A549 (cell line): ENCODE data around the gene SLC25A17. TPM values are rescaled to one million over a fixed set of nuclear protein-coding genes. Genes with fewer than 3 reads are reported as not detected.

Source experiments
- ATAC-seq, 2 experiments: fragments of 200-7000 bp in 1 of 2; fragments of >200 bp in 1 of 2; cut with Nextera tagmentation in 1 of 2; cut with Tn5 transposase in 1 of 2; 3 replicates each; pipeline versions ENCODE4 v1.8.0 to v1.9.1; 2018 to 2020; ENCODE audit warnings: mild to moderate bottlenecking in 1 of 2, moderate library complexity in 1 of 2
- CTCF ChIA-PET: fragments of 300-600 bp; sonication (Branson Sonifier 250); formaldehyde crosslinking; extraction: SDS; loops from one replicate; lab custom pipeline; 2021; ENCODE audit warnings: antibody characterized with exemption, inconsistent platforms; lab: Yijun Ruan, JAX
- POLR2A ChIA-PET: fragments of 350-600 bp; formaldehyde crosslinking; extraction: SDS; loops from one replicate; lab custom pipeline; 2021; ENCODE audit warnings: antibody characterized with exemption, inconsistent platforms; lab: Yijun Ruan, JAX
- DNase-seq, 2 experiments: peaks; one replicate each; pipeline versions ENCODE4 v3.0.0 to v3.0.0-alpha.2; 2011 to 2016; ENCODE audit warnings: low read depth in 1 of 2, low spot score in 1 of 2
- FAIRE-seq: peaks from 2 replicates; lab custom pipeline; 2011; peaks lifted over from hg19 to GRCh38; lab: Jason Lieb, UNC
- H3K27ac ChIP-seq, 2 experiments: fragments of >200 bp; sonication (Bioruptor Twin); formaldehyde crosslinking; 3 replicates each; pipeline ENCODE4 v1.5.1; 2016 to 2017
- H3K4me1 ChIP-seq: fragments of >200 bp; sonication (Bioruptor Twin); formaldehyde crosslinking; 3 replicates; pipeline ENCODE4 v1.6.1; 2016
- H3K4me2 ChIP-seq: fragments of >200 bp; sonication (Bioruptor Twin); formaldehyde crosslinking; 3 replicates; pipeline ENCODE4 v1.6.1; 2016
- H3K4me3 ChIP-seq: fragments of >200 bp; sonication (Bioruptor Twin); formaldehyde crosslinking; 3 replicates; pipeline ENCODE4 v1.5.1; 2016
- H3K9me3 ChIP-seq: fragments of >200 bp; sonication (Bioruptor Twin); formaldehyde crosslinking; 3 replicates; pipeline ENCODE4 v1.6.1; 2016
- BCL3 ChIP-seq: fragments of >200 bp; sonication (Bioruptor Twin); formaldehyde crosslinking; IDR thresholded peaks from 3 replicates; pipeline ENCODE4 v1.6.1; 2016
- CTCF ChIP-seq: fragments of >200 bp; sonication (Bioruptor Twin); formaldehyde crosslinking; IDR thresholded peaks from 3 replicates; pipeline ENCODE4 v1.5.1; 2016
- EHMT2 ChIP-seq: fragments of 200-600 bp; sonication (generic); IDR thresholded peaks from 2 replicates; pipeline ENCODE4 v1.6.1; 2016; ENCODE audit warnings: antibody characterized with exemption, low read depth, mild to moderate bottlenecking, moderate library complexity
- FOXS1 ChIP-seq: fragments of 250-450 bp; sonication (Bioruptor Pico); IDR thresholded peaks from 2 replicates; pipeline ENCODE4 v1.5.0; 2020; ENCODE audit warnings: mild to moderate bottlenecking, moderate library complexity
- HES2 ChIP-seq: fragments of >200 bp; sonication (Bioruptor Twin); formaldehyde crosslinking; IDR thresholded peaks from 2 replicates; pipeline ENCODE4 v1.6.1; 2016
- HOXB13 ChIP-seq: fragments of 250-450 bp; sonication (Bioruptor Pico); IDR thresholded peaks from 2 replicates; pipeline ENCODE4 v1.5.0; 2020; ENCODE audit warnings: low read depth, mild to moderate bottlenecking, moderate library complexity
- HOXB5 ChIP-seq: fragments of 250-450 bp; sonication (Bioruptor Pico); IDR thresholded peaks from 2 replicates; pipeline ENCODE4 v1.5.0; 2020; ENCODE audit warnings: mild to moderate bottlenecking, moderate library complexity
- JUN ChIP-seq, 2 experiments: fragments of >200 bp; sonication (Bioruptor Twin); formaldehyde crosslinking; IDR thresholded peaks; 2 replicates in 1 of 2; 3 replicates in 1 of 2; pipeline ENCODE4 v1.6.1; 2016 to 2017
- KDM1A ChIP-seq: fragments of 200-600 bp; sonication (generic); IDR thresholded peaks from 2 replicates; pipeline ENCODE4 v1.6.1; 2016; ENCODE audit warnings: low read depth, mild to moderate bottlenecking
- KDM5A ChIP-seq: fragments of 200-600 bp; sonication (generic); IDR thresholded peaks from 2 replicates; pipeline ENCODE4 v1.6.1; 2016; ENCODE audit warnings: antibody characterized with exemption, mild to moderate bottlenecking
- MAFK ChIP-seq: fragments of 450-650 bp; IDR thresholded peaks from 2 replicates; pipeline ENCODE4 v1.6.1; 2014; ENCODE audit not compliant: partially characterized antibody
- MAX ChIP-seq: IDR thresholded peaks from 2 replicates; pipeline ENCODE4 v1.6.1; 2012
- MAZ ChIP-seq: fragments of 150-350 bp; IDR thresholded peaks from 2 replicates; pipeline ENCODE4 v1.6.1; 2014; ENCODE audit warnings: antibody characterized with exemption, low read depth, low read length, borderline replicate concordance
- MYC ChIP-seq: IDR thresholded peaks from 2 replicates; pipeline ENCODE4 v1.6.1; 2012; ENCODE audit warnings: mild to moderate bottlenecking, inconsistent platforms, low read length, improper control_type of control experiment, borderline replicate concordance
- NFE2L2 ChIP-seq: fragments of 150-350 bp; conservative IDR thresholded peaks from 2 replicates; pipeline ENCODE4 v1.6.1; 2014; ENCODE audit warnings: low read length
- NR3C1 ChIP-seq: fragments of >200 bp; sonication (Bioruptor Twin); formaldehyde crosslinking; IDR thresholded peaks from 3 replicates; pipeline ENCODE4 v1.6.1; 2017
- PBX3 ChIP-seq: IDR thresholded peaks from 2 replicates; pipeline ENCODE4 v1.6.1; 2012
- POLR2A ChIP-seq: IDR thresholded peaks from 2 replicates; pipeline ENCODE4 v1.6.1; 2012; ENCODE audit warnings: mild to moderate bottlenecking, low read length
- RAD21 ChIP-seq, 2 experiments: fragments of >200 bp in 1 of 2; sonication (Bioruptor Twin) in 1 of 2; formaldehyde crosslinking in 1 of 2; IDR thresholded peaks in 1 of 2; conservative IDR thresholded peaks in 1 of 2; 2 replicates in 1 of 2; 3 replicates in 1 of 2; pipeline ENCODE4 v1.6.1; 2012 to 2018; ENCODE audit warnings: inconsistent platforms in 1 of 2
- RARB ChIP-seq: fragments of 250-450 bp; sonication (Bioruptor Pico); IDR thresholded peaks from 2 replicates; pipeline ENCODE4 v1.8.0; 2021; ENCODE audit warnings: mild to moderate bottlenecking, moderate library complexity
- RFX5 ChIP-seq: fragments of 450-650 bp; IDR thresholded peaks from 2 replicates; pipeline ENCODE4 v1.7.1; 2014; ENCODE audit warnings: antibody characterized with exemption, mild to moderate bottlenecking, moderate library complexity
- SMC3 ChIP-seq: fragments of >200 bp; sonication (Bioruptor Twin); formaldehyde crosslinking; IDR thresholded peaks from 3 replicates; pipeline ENCODE4 v1.6.1; 2018; ENCODE audit warnings: inconsistent platforms
- TFCP2L1 ChIP-seq: fragments of 250-450 bp; sonication (Bioruptor Pico); IDR thresholded peaks from 2 replicates; pipeline ENCODE4 v1.5.0; 2021; ENCODE audit warnings: mild to moderate bottlenecking
- TP53 ChIP-seq: fragments of 250-450 bp; sonication (Bioruptor Pico); IDR thresholded peaks from 2 replicates; pipeline ENCODE4 v1.5.0; 2021; ENCODE audit warnings: mild to moderate bottlenecking, moderate library complexity
- ZFP36 ChIP-seq: fragments of 450-650 bp; IDR thresholded peaks from 2 replicates; pipeline ENCODE4 v1.6.1; 2014; ENCODE audit warnings: borderline replicate concordance; ENCODE audit not compliant: partially characterized antibody
- ZNF302 ChIP-seq: fragments of 250-450 bp; sonication (Bioruptor Pico); IDR thresholded peaks from 2 replicates; pipeline ENCODE4 v1.9.0; 2021; ENCODE audit warnings: inconsistent platforms, mild to moderate bottlenecking, moderate library complexity
- WGBS: methylation state at CpG from one replicate; pipeline ENCODE4 v1.1.6; 2017; ENCODE audit errors: missing lambda C conversion rate; 5-methylcytosine and 5-hydroxymethylcytosine counted together
- polyA plus RNA-seq, 4 experiments: library from polyadenylated mRNA; depleted of rRNA in 3 of 4; stranded (reverse); fragments of >200 nt; fragmentation: RNase III in 1 of 4; extraction: RNeasy Plus Mini Kit Qiagen cat#74134 plus additional on column Dnase treatment in 1 of 4; gene quantifications; 2 replicates in 3 of 4; 3 replicates in 1 of 4; pipeline ENCODE4 v1.2.3, GENCODE V29; 2011 to 2017

The SLC25A17 gene
- polyA plus RNA-seq, 2 of the 4 experiments (the other 2 are of a cell fraction) = 19.9 to 33.7 TPM

GRCh38 chr22:40805699-40806203 is 13.4 kb downstream of the SLC25A17 start:
- 98% methylated on average over 3 of the region's 3 CpGs for WGBS
- TF ChIP-seq HOXB5 (no peak), PBX3 (no peak), KDM5A (no peak), MYC (no peak), TP53 (CRISPR knock-in tag) (no peak), NFE2L2 (no peak), HES2 (no peak), RARB (no peak), ZFP36 (no peak), RAD21 (conservative IDR thresholded peaks at IDR 0.05 in 1 of 2, IDR thresholded peaks at IDR 0.05 in 1 of 2) (no peak), HOXB13 (CRISPR knock-in tag) (no peak), POLR2A (no peak), KDM1A (no peak), SMC3 (no peak), TFCP2L1 (no peak), MAX (no peak), CTCF (no peak), NR3C1 (no peak), EHMT2 (no peak)
- Histone ChIP-seq H3K9me3 (no peaks in the 10 kb centered on the region), H3K27ac (no peak overlapping the region), H3K4me3 (no peak overlapping the region), H3K4me2 (no peak overlapping the region), H3K4me1 (0 out of 3 replicates have a peak, but pooled peaks cover 4% of the 10 kb centered on the region)
- no peak for FAIRE-seq
- no peak for ATAC-seq
- CTCF ChIA-PET = interaction anchor here (0.7 to 1.2 kb wide), 2 partner anchors 20 to 45 kb away, joined by 3 read pairs; no protein-coding TSS in a partner anchor
- POLR2A ChIA-PET = no interaction called here
- no peak for DNase-seq

- ATAC-seq = no peak
- WGBS = 96% methylated on average over 4 of the region's 4 CpGs
- no peak for DNase-seq
- POLR2A ChIA-PET = no interaction called here
- CTCF ChIA-PET = interaction anchor here (1.2 kb wide), 1 partner anchor 20 kb away, joined by 3 read pairs; no protein-coding TSS in a partner anchor
- no peak overlapping the region for H3K27ac ChIP-seq
- 0 out of 3 replicates have a peak, but pooled peaks cover 9% of the 10 kb centered on the region for H3K4me1 ChIP-seq
- no peak overlapping the region for H3K4me3 ChIP-seq
- FAIRE-seq = no peak
- no peak for TF ChIP-seq MAZ
- no peaks in the 10 kb centered on the region for H3K9me3 ChIP-seq
- no peak overlapping the region for H3K4me2 ChIP-seq
These were observed 13.9 kb downstream of the SLC25A17 start for GRCh38 chr22:40805239-40805638.

GRCh38 chr22:40803321-40803720 is 15.8 kb downstream of the SLC25A17 start:
- FAIRE-seq = no peak
- POLR2A ChIA-PET = no interaction called here
- H3K4me3 ChIP-seq = no peak overlapping the region
- H3K27ac ChIP-seq = no peak overlapping the region
- DNase-seq = no peak
- ATAC-seq = no peak
- H3K4me2 ChIP-seq = no peak overlapping the region
- TF ChIP-seq ZNF302 (CRISPR knock-in tag) (no peak), RFX5 (no peak), BCL3 (no peak), JUN (IDR thresholded peaks at IDR 0.05) (no peak), FOXS1 (CRISPR knock-in tag) (no peak), NR3C1 (no peak), HES2 (no peak), EHMT2 (no peak), KDM1A (no peak), NFE2L2 (no peak), MAFK (no peak), RARB (no peak)
- WGBS = 100% methylated on average over 1 of the region's 1 CpG
- no peaks in the 10 kb centered on the region for H3K9me3 ChIP-seq
- CTCF ChIA-PET = no interaction called here
- 0 out of 3 replicates have a peak, but pooled peaks cover 5% of the 10 kb centered on the region for H3K4me1 ChIP-seq
